ENCODE data around the gene ACOT6.
"Not testable (repeated sequence)": the region's sequence is repeated elsewhere in the genome, so short reads cannot be mapped to it uniquely, and the experiment has no call there.

DNA sequence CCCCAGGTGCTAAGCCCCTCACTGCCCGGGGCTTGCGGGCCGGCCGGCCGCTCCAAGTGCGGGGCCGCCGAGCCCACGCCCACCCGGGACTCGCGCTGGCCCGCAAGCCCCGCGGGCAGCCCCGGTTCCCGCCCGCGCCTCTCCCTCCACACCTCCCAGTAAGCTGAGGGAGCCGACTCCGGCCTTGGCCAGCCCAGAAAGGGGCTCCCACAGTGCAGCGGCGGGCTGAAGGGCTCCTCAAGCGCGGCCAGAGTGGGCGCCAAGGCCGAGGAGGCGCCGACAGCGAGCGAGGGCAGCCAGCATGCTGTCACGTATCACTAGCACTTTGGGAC is 21.7 kb upstream of the ACOT6 start:
- TF ChIP-seq SAFB (IDR thresholded peaks at IDR 0.05; ENCODE audit: borderline replicate concordance, low read depth, low read length); MCM5 (IDR thresholded peaks at IDR 0.05; ENCODE audit: low read depth); ZNF668 (CRISPR knock-in tag; IDR thresholded peaks at IDR 0.05); ZFX (CRISPR knock-in tag; IDR thresholded peaks at IDR 0.05); PRPF4 (IDR thresholded peaks at IDR 0.05; ENCODE audit: insufficient read depth, low read depth, low read length, poor library complexity, severe bottlenecking); ZBTB1 (CRISPR knock-in tag; IDR thresholded peaks at IDR 0.05; ENCODE audit: borderline replicate concordance, low read depth); SMARCA4 (IDR thresholded peaks at IDR 0.05); RAD21 (CRISPR knock-in tag; conservative IDR thresholded peaks at IDR 0.05 in 1 of 2, IDR thresholded peaks at IDR 0.05 in 1 of 2); CEBPB (tag; IDR thresholded peaks at IDR 0.05); ZBTB7A (IDR thresholded peaks at IDR 0.05; ENCODE audit: borderline replicate concordance, control insufficient read depth, low read depth, low read length): not testable (repeated sequence)
- TF ChIP-seq, protein P1, sequence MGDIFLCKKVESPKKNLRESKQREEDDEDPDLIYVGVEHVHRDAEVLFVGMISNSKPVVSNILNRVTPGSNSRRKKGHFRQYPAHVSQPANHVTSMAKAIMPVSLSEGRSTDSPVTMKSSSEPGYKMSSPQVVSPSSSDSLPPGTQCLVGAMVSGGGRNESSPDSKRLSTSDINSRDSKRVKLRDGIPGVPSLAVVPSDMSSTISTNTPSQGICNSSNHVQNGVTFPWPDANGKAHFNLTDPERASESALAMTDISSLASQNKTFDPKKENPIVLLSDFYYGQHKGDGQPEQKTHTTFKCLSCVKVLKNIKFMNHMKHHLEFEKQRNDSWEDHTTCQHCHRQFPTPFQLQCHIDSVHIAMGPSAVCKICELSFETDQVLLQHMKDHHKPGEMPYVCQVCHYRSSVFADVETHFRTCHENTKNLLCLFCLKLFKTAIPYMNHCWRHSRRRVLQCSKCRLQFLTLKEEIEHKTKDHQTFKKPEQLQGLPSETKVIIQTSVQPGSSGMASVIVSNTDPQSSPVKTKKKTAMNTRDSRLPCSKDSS (IDR thresholded peaks at IDR 0.05; ENCODE audit: low read depth, partially characterized antibody), result not testable (repeated sequence)
